Right lobe of liver (tissue), 6 donors: ENCODE data around the gene SPRR4. TPM values are rescaled to one million over a fixed set of nuclear protein-coding genes. Genes with fewer than 3 reads are reported as not detected.

Experiments used
- ATAC-seq, 4 donors: fragments of 200-7000 bp; cut with Tn5 transposase; one replicate each; pipeline ENCODE4 v1.9.1; 2020; ENCODE audit warnings: mild to moderate bottlenecking in 4 of 4, moderate library complexity in 4 of 4
- DNase-seq, 3 donors: peaks; one replicate each; pipeline ENCODE4 v3.0.0-alpha.2; 2020
- H3K27ac ChIP-seq, 3 donors: fragments of 200-600 bp; one replicate each; pipeline ENCODE4 v1.8.0; 2022
- H3K27me3 ChIP-seq, 2 donors: fragments of 200-600 bp; one replicate each; pipeline ENCODE4 v1.8.0; 2022
- H3K36me3 ChIP-seq, 4 donors: fragments of 200-600 bp; sonication (generic) in 1 of 4; one replicate each; pipeline versions ENCODE4 v1.5.1 to v1.8.0; 2017 to 2022; ENCODE audit warnings: control low read depth in 1 of 4
- H3K4me1 ChIP-seq, 4 donors: fragments of 200-600 bp; sonication (generic) in 1 of 4; one replicate each; pipeline versions ENCODE4 v1.5.1 to v1.8.0; 2017 to 2022; ENCODE audit warnings: control low read depth in 1 of 4
- H3K4me3 ChIP-seq, 3 donors: fragments of 200-600 bp; one replicate each; pipeline ENCODE4 v1.8.0; 2022
- H3K9me3 ChIP-seq, 4 donors: fragments of 200-600 bp; sonication (generic) in 1 of 4; one replicate each; pipeline versions ENCODE4 v1.5.1 to v1.8.0; 2017 to 2022; ENCODE audit warnings: control low read depth in 1 of 4
- POLR2A ChIP-seq: fragments of 450-650 bp; IDR thresholded peaks from one replicate; pipeline ENCODE4 v1.6.1; 2017; ENCODE audit warnings: antibody characterized with exemption, mild to moderate bottlenecking
- whole genome bisulfite sequencing: methylation state at CpG from one replicate; pipeline ENCODE4 v1.1.6; 2018; ENCODE audit warnings: low coverage, low lambda C conversion rate; ENCODE audit not compliant: insufficient coverage; ENCODE audit errors: missing lambda C conversion rate; 5-methylcytosine and 5-hydroxymethylcytosine counted together
- intact Hi-C, 2 donors: fragments of 100-400 bp; cut with DNase I; formaldehyde crosslinking; loops; one replicate each; pipeline versions ENCODE4 v1.11.2 to v1.14.1; 2022
- total RNA-seq, 6 experiments: library from RNA; depleted of rRNA in 2 of 6; stranded (reverse); fragments of >200 nt in 2 of 6; fragmentation: NEBNext Ultra II Directional in 3 of 6; extraction: Animal tissue kit (Norgen Biotek cat#: 25700) in 3 of 6; gene quantifications; one replicate each; pipeline versions ENCODE4 v1.1.0 to v1.2.4, GENCODE V29; 2016 to 2023
- TF ChIP-seq, protein P1 (sequence below), 4 donors: fragments of 200-600 bp in 3 of 4; fragments of 450-650 bp in 1 of 4; IDR thresholded peaks; one replicate each; pipeline versions ENCODE4 v1.5.1 to v1.8.0; 2016 to 2022; ENCODE audit warnings: antibody characterized with exemption in 4 of 4, mild to moderate bottlenecking in 2 of 4
- donor health status: DM: no; HTN: yes; CAD: no.
- donor health status: DM: no; HTN: no; CAD: no.
- donor health status: DM: no; HTN: no; CAD: no.
- donor health status: DM: no; HTN: yes; CAD: no.
- donor health status: DM: no; HTN: yes; CAD: no.

The SPRR4 gene
- total RNA-seq, 6 experiments from 2014 or later, result not detected

DNA sequence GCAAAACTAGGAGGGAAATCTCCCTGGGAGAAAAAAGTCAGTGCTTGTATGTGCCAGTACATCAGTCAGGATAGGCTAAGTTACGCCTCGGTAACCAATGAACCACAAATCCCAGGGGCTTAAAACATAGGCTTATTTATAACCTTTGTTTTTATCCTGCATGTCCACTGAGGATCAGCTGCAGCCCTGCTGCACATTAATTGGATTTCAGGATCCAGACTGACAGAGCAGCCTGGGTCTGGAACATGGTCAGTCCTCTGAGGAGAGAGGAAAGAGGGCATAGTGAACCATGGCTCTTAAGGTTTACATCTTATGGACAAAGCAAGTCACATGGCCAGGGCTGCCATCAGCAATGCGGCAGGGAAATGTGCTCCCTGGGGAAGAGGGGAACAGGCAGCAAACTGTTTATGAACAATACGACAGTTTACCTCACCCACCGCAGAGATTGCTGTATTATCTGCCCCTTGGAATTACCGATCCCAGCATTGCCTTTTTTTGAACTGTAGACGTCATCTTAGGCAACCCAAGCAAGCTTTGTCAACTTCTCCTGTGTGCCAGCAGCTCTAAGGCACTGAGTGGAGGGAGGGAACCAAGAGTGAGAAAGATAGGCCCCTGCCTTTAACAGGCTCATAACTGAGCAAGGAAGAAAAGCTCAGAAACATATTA lies 9.1 kb upstream of the SPRR4 start:
- TF ChIP-seq POLR2A, result no peak
- TF ChIP-seq, protein P1, sequence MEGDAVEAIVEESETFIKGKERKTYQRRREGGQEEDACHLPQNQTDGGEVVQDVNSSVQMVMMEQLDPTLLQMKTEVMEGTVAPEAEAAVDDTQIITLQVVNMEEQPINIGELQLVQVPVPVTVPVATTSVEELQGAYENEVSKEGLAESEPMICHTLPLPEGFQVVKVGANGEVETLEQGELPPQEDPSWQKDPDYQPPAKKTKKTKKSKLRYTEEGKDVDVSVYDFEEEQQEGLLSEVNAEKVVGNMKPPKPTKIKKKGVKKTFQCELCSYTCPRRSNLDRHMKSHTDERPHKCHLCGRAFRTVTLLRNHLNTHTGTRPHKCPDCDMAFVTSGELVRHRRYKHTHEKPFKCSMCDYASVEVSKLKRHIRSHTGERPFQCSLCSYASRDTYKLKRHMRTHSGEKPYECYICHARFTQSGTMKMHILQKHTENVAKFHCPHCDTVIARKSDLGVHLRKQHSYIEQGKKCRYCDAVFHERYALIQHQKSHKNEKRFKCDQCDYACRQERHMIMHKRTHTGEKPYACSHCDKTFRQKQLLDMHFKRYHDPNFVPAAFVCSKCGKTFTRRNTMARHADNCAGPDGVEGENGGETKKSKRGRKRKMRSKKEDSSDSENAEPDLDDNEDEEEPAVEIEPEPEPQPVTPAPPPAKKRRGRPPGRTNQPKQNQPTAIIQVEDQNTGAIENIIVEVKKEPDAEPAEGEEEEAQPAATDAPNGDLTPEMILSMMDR (IDR thresholded peaks at IDR 0.05), result no peak
- Histone ChIP-seq H3K9me3 (no peaks in the 10 kb centered on the region), H3K27me3 (no peaks in the 10 kb centered on the region), H3K27ac (no peak overlapping the region), H3K36me3 (no peaks in the 10 kb centered on the region), H3K4me1 (peaks cover 0 to 6% (median 0%) of the 10 kb centered on the region in 4 donors), H3K4me3 (no peak overlapping the region)
- no peak for ATAC-seq
- no peak for DNase-seq
- 71% methylated on average over 4 of the region's 7 CpGs for WGBS
- intact Hi-C loops, result no loop called here

- ATAC-seq (no peak), DNase-seq (no peak)
- Histone ChIP-seq H3K27ac (no peak overlapping the region), H3K4me1 (peaks cover 0 to 6% (median 0%) of the 10 kb centered on the region in 4 donors), H3K36me3 (no peaks in the 10 kb centered on the region), H3K4me3 (no peak overlapping the region), H3K9me3 (no peaks in the 10 kb centered on the region), H3K27me3 (no peaks in the 10 kb centered on the region)
- no CpG with 5 or more reads among the region's 2 CpGs for WGBS
- intact Hi-C loops, result no loop called here
- TF ChIP-seq, protein P1 (IDR thresholded peaks at IDR 0.05), result no peak
- TF ChIP-seq POLR2A, result no peak
Observed at GRCh38 chr1:152962876-152963415, 7.5 kb upstream of the SPRR4 start.

GRCh38 chr1:152964536-152964935 lies 5.9 kb upstream of the SPRR4 start:
- WGBS, result 67% methylated on average over 1 of the region's 1 CpG
- Histone ChIP-seq H3K9me3 (no peaks in the 10 kb centered on the region), H3K36me3 (no peaks in the 10 kb centered on the region)

DNA sequence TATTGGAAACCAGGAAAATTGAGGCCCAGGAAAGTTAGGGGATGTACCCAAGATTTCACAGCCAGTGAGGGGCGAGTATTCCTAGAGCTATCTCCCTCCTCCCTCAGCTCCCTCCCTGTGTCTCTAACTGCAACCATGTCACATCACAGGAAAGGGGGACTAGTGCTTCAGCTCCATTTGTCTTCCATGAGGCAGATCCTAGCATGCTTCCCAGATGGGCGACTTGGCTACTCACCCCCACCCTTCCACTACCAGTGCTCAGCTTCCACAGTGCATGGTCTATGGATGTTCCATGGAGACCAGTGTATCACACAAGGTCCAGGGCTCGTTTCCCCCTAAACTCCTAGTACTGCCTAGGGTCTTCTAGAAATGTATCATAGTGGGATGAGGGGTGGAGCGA lies 4.6 kb upstream of the SPRR4 start:
- H3K27ac ChIP-seq, result no peak overlapping the region
- WGBS, result 49% methylated on average over 4 of the region's 4 CpGs
- intact Hi-C loops, result no loop called here
- TF ChIP-seq, protein P1 (IDR thresholded peaks at IDR 0.05), result no peak
- TF ChIP-seq POLR2A, result no peak
- ATAC-seq, result no peak
- H3K9me3 ChIP-seq, result no peaks in the 10 kb centered on the region
- no peaks in the 10 kb centered on the region for H3K36me3 ChIP-seq
- no peak overlapping the region for H3K4me3 ChIP-seq
- no peaks in the 10 kb centered on the region for H3K27me3 ChIP-seq
- no peak for DNase-seq
- no peaks in the 10 kb centered on the region for H3K4me1 ChIP-seq

More at GRCh38 chr1:152964536-152964935, 5.9 kb upstream of the SPRR4 start:
- Histone ChIP-seq H3K27me3 (no peaks in the 10 kb centered on the region), H3K4me1 (no peaks in the 10 kb centered on the region), H3K4me3 (no peak overlapping the region), H3K27ac (no peak overlapping the region)
- DNase-seq, result no peak
- intact Hi-C loops, result no loop called here
- TF ChIP-seq POLR2A, result no peak
- TF ChIP-seq, protein P1 (IDR thresholded peaks at IDR 0.05), result no peak
- no peak for ATAC-seq
